Naive thymus-derived CD4-positive, alpha-beta T cell (primary cell): ENCODE data around the gene HSFX4. TPM values are rescaled to one million over a fixed set of nuclear protein-coding genes. Genes with fewer than 3 reads are reported as not detected.
"Not testable (repeated sequence)": the region's sequence is repeated elsewhere in the genome, so short reads cannot be mapped to it uniquely, and the experiment has no call there.

Experiments used
- ATAC-seq: fragments of 150-1000 bp; cut with Tn5 transposase; 2 replicates; pipeline ENCODE4 v1.10.0; 2021; ENCODE audit warnings: mild to moderate bottlenecking, moderate library complexity
- CTCF ChIA-PET: fragments of 350-600 bp; sonication (Branson Sonifier 250); formaldehyde crosslinking; loops from one replicate; lab custom pipeline; 2021; ENCODE audit warnings: antibody characterized with exemption; lab: Charles Lee
- POLR2A ChIA-PET: fragments of 350-600 bp; sonication (Branson Sonifier 250); formaldehyde crosslinking; loops from one replicate; lab custom pipeline; 2021; ENCODE audit warnings: antibody characterized with exemption, inconsistent platforms; lab: Charles Lee
- DNase-seq, 9 donors: peaks; one replicate each; pipeline versions ENCODE4 v3.0.0 to v3.0.0-alpha.2; 2020 to 2022; ENCODE audit warnings: mixed read lengths in 1 of 9
- H3K27ac ChIP-seq: one replicate; pipeline ENCODE4 v1.7.0; 2013; ENCODE audit warnings: mild to moderate bottlenecking, low read depth, low read length, moderate library complexity
- H3K27me3 ChIP-seq, 2 donors: one replicate each; pipeline ENCODE4 v1.7.0; 2013; ENCODE audit warnings: low read length in 2 of 2, mild to moderate bottlenecking in 2 of 2, moderate library complexity in 2 of 2; ENCODE audit not compliant: control insufficient read depth in 2 of 2, insufficient read depth in 2 of 2
- H3K36me3 ChIP-seq, 3 experiments: 1 replicate in 2 of 3; 2 replicates in 1 of 3; pipeline ENCODE4 v1.7.0; 2013; ENCODE audit warnings: low read length in 3 of 3, mild to moderate bottlenecking in 3 of 3, moderate library complexity in 1 of 3; ENCODE audit not compliant: insufficient read depth in 3 of 3, control insufficient read depth in 2 of 3
- H3K4me1 ChIP-seq, 2 donors: one replicate each; pipeline ENCODE4 v1.7.0; 2013; ENCODE audit warnings: low read length in 2 of 2, mild to moderate bottlenecking in 2 of 2, moderate library complexity in 1 of 2; ENCODE audit not compliant: control insufficient read depth in 2 of 2, insufficient read depth in 2 of 2
- H3K4me3 ChIP-seq: 2 replicates; pipeline ENCODE4 v1.7.0; 2013; ENCODE audit warnings: mild to moderate bottlenecking, low read length
- H3K9me3 ChIP-seq, 3 experiments: 1 replicate in 2 of 3; 2 replicates in 1 of 3; pipeline ENCODE4 v1.7.0; 2013; ENCODE audit warnings: low read length in 3 of 3; ENCODE audit not compliant: control insufficient read depth in 2 of 3
- H3K27ac Mint-ChIP-seq, 9 donors: one replicate each; pipeline ENCODE4 v1.8.0; 2020 to 2022; ENCODE audit warnings: mixed read lengths in 9 of 9, mild to moderate bottlenecking in 8 of 9, moderate library complexity in 5 of 9, inconsistent platforms in 2 of 9
- H3K27me3 Mint-ChIP-seq, 5 donors: one replicate each; pipeline ENCODE4 v1.8.0; 2021 to 2022; ENCODE audit warnings: mixed read lengths in 5 of 5, mild to moderate bottlenecking in 1 of 5
- H3K36me3 Mint-ChIP-seq, 5 donors: one replicate each; pipeline ENCODE4 v1.8.0; 2020 to 2022; ENCODE audit warnings: mixed read lengths in 5 of 5, mild to moderate bottlenecking in 3 of 5, inconsistent platforms in 1 of 5
- H3K4me1 Mint-ChIP-seq, 7 donors: one replicate each; pipeline ENCODE4 v1.8.0; 2020 to 2022; ENCODE audit warnings: mixed read lengths in 7 of 7, mild to moderate bottlenecking in 3 of 7, inconsistent platforms in 1 of 7
- H3K4me3 Mint-ChIP-seq, 10 donors: one replicate each; pipeline ENCODE4 v1.8.0; 2020 to 2022; ENCODE audit warnings: mild to moderate bottlenecking in 10 of 10, mixed read lengths in 10 of 10, moderate library complexity in 6 of 10, inconsistent platforms in 2 of 10
- H3K9me3 Mint-ChIP-seq, 11 donors: one replicate each; pipeline ENCODE4 v1.8.0; 2020 to 2022; ENCODE audit warnings: mixed read lengths in 11 of 11, mild to moderate bottlenecking in 4 of 11, inconsistent platforms in 1 of 11, moderate library complexity in 1 of 11
- intact Hi-C, 2 donors: fragments of 100-400 bp; cut with micrococcal nuclease; formaldehyde crosslinking; loops; one replicate each; pipeline ENCODE4 v1.15.1; 2023
- polyA plus RNA-seq, 2 donors: library from polyadenylated mRNA; unstranded; fragments of 300-500 nt; fragmentation: Illumina TruSeq; gene quantifications; one replicate each; pipeline ENCODE4 v1.2.3, GENCODE V29; 2021
- total RNA-seq, 6 experiments: library from RNA in 5 of 6; stranded (reverse) in 5 of 6; gene quantifications; 1 replicate in 5 of 6; 2 replicates in 1 of 6; pipeline ENCODE4 v1.2.3 and lab custom pipeline; 2021 to 2026

Gene HSFX4
- total and polyA plus RNA-seq, 7 experiments from 2014 or later = not detected

- Mint-ChIP-seq H3K27ac (no peak overlapping the region), H3K27me3 (peaks cover 0 to 2% (median 0%) of the 10 kb centered on the region in 5 donors), H3K36me3 (peaks cover 0 to 4% (median 4%) of the 10 kb centered on the region in 5 donors), H3K4me1 (peaks cover 0 to 15% (median 0%) of the 10 kb centered on the region in 7 donors), H3K9me3 (peaks cover 0 to 25% (median 5%) of the 10 kb centered on the region in 11 donors), H3K4me3 (no peak overlapping the region)
- Histone ChIP-seq H3K4me1 (no peaks in the 10 kb centered on the region), H3K9me3 (no peaks in the 10 kb centered on the region), H3K4me3 (no peak overlapping the region), H3K27ac (no peak overlapping the region), H3K36me3 (no peaks in the 10 kb centered on the region), H3K27me3 (no peaks in the 10 kb centered on the region)
- ChIA-PET CTCF (no interaction called here), POLR2A (interaction anchor here (0.7 kb wide), 1 partner anchor 12 kb away, joined by 3 read pairs; no protein-coding TSS in a partner anchor)
- no peak for DNase-seq
- intact Hi-C loops = no loop called here
- ATAC-seq = no peak
Measured at GRCh38 chrX:149908727-149909126, 20.6 kb upstream of the HSFX4 start.

- Histone ChIP-seq H3K4me3 (no peak overlapping the region), H3K36me3 (no peaks in the 10 kb centered on the region), H3K27me3 (no peaks in the 10 kb centered on the region), H3K27ac (no peak overlapping the region), H3K9me3 (no peaks in the 10 kb centered on the region), H3K4me1 (no peaks in the 10 kb centered on the region)
- H3K4me1 Mint-ChIP-seq = peaks cover 0 to 11% (median 0%) of the 10 kb centered on the region in 7 donors
- H3K4me3 Mint-ChIP-seq = peak overlapping the region in 1 of 10 donors; percentile 30
- peak; percentile 45 for ATAC-seq
- peak overlapping the region in 7 of 9 donors; percentile 4 to 86 (median 46) for H3K27ac Mint-ChIP-seq
- POLR2A ChIA-PET = interaction anchor here (1.2 kb wide), 1 partner anchor 28 kb away, joined by 3 read pairs; the partner anchor contains the start of gene EOLA2
- peak in 5 of 9 donors; percentile 16 to 63 (median 22) for DNase-seq
- intact Hi-C loops = no loop called here
- peaks cover 0 to 2% (median 0%) of the 10 kb centered on the region in 5 donors for H3K27me3 Mint-ChIP-seq
- CTCF ChIA-PET = no interaction called here
- H3K9me3 Mint-ChIP-seq = peaks cover 0 to 25% (median 4%) of the 10 kb centered on the region in 11 donors
- H3K36me3 Mint-ChIP-seq = peaks cover 0 to 9% (median 4%) of the 10 kb centered on the region in 5 donors
Measured at GRCh38 chrX:149909324-149910177, 19.8 kb upstream of the HSFX4 start.

GRCh38 chrX:149910178-149910695 lies 19.1 kb upstream of the HSFX4 start:
- H3K4me3 Mint-ChIP-seq = peak overlapping the region in 1 of 10 donors; percentile 30

GRCh38 chrX:149916745-149917392 lies 12.5 kb upstream of the HSFX4 start:
- H3K27ac ChIP-seq = no peak overlapping the region
- H3K4me3 ChIP-seq = no peak overlapping the region
- H3K27me3 ChIP-seq = no peaks in the 10 kb centered on the region
- DNase-seq (no peak), ATAC-seq (peak; percentile 27)
- no peaks in the 10 kb centered on the region for H3K9me3 ChIP-seq
- H3K4me3 Mint-ChIP-seq = no peak overlapping the region
- ChIA-PET POLR2A (interaction anchor here (1.0 to 1.2 kb wide), 2 partner anchors 23 to 412 kb away, joined by 3 to 4 read pairs; no protein-coding TSS in a partner anchor), CTCF (interaction anchor here (0.6 kb wide), 1 partner anchor 442 kb away, joined by 3 read pairs; no protein-coding TSS in a partner anchor)
- peak overlapping the region in 1 of 9 donors; percentile 75 for H3K27ac Mint-ChIP-seq
- intact Hi-C loops = no loop called here
- H3K36me3 Mint-ChIP-seq = peaks cover 0 to 9% (median 0%) of the 10 kb centered on the region in 5 donors
- peaks cover 0 to 9% (median 4%) of the 10 kb centered on the region in 11 donors for H3K9me3 Mint-ChIP-seq
- no peaks in the 10 kb centered on the region for H3K36me3 ChIP-seq
- peaks cover 0 to 7% (median 0%) of the 10 kb centered on the region in 7 donors for H3K4me1 Mint-ChIP-seq
- no peaks in the 10 kb centered on the region for H3K27me3 Mint-ChIP-seq
- H3K4me1 ChIP-seq = no peaks in the 10 kb centered on the region

More at GRCh38 chrX:149910178-149910695, 19.1 kb upstream of the HSFX4 start:
- POLR2A ChIA-PET = interaction anchor here (1.2 kb wide), 1 partner anchor 28 kb away, joined by 3 read pairs; the partner anchor contains the start of gene EOLA2
- Histone ChIP-seq H3K27me3 (no peaks in the 10 kb centered on the region), H3K27ac (no peak overlapping the region), H3K9me3 (no peaks in the 10 kb centered on the region), H3K36me3 (no peaks in the 10 kb centered on the region), H3K4me1 (no peaks in the 10 kb centered on the region), H3K4me3 (no peak overlapping the region)
- peaks cover 0 to 9% (median 4%) of the 10 kb centered on the region in 5 donors for H3K36me3 Mint-ChIP-seq
- intact Hi-C loops = no loop called here
- CTCF ChIA-PET = no interaction called here
- peak overlapping the region in 7 of 9 donors; percentile 4 to 86 (median 46) for H3K27ac Mint-ChIP-seq
- H3K27me3 Mint-ChIP-seq = peaks cover 0 to 2% (median 0%) of the 10 kb centered on the region in 5 donors
- peaks cover 0 to 8% (median 0%) of the 10 kb centered on the region in 7 donors for H3K4me1 Mint-ChIP-seq
- ATAC-seq = no peak
- peak in 1 of 9 donors; percentile 32 for DNase-seq
- peaks cover 0 to 25% (median 4%) of the 10 kb centered on the region in 11 donors for H3K9me3 Mint-ChIP-seq

- H3K27me3 ChIP-seq, intact Hi-C loops, H3K36me3 Mint-ChIP-seq, H3K27ac ChIP-seq, H3K9me3 ChIP-seq, H3K36me3 ChIP-seq, H3K4me3 Mint-ChIP-seq, H3K9me3 Mint-ChIP-seq, H3K4me3 ChIP-seq, H3K27ac Mint-ChIP-seq, H3K4me1 ChIP-seq, H3K4me1 Mint-ChIP-seq, POLR2A ChIA-PET, CTCF ChIA-PET, H3K27me3 Mint-ChIP-seq, ATAC-seq, DNase-seq: not testable (repeated sequence)
Measured at GRCh38 chrX:149923836-149924235, 5.5 kb upstream of the HSFX4 start.

- H3K27me3 ChIP-seq, H3K4me1 Mint-ChIP-seq, H3K9me3 ChIP-seq, DNase-seq, H3K36me3 Mint-ChIP-seq, H3K4me3 Mint-ChIP-seq, H3K9me3 Mint-ChIP-seq, H3K36me3 ChIP-seq, H3K27ac Mint-ChIP-seq, ATAC-seq, POLR2A ChIA-PET, H3K27ac ChIP-seq, CTCF ChIA-PET, H3K4me3 ChIP-seq, intact Hi-C loops, H3K27me3 Mint-ChIP-seq, H3K4me1 ChIP-seq: not testable (repeated sequence)
Measured at GRCh38 chrX:149924434-149924833, 4.9 kb upstream of the HSFX4 start.
